ENCODE measurements around the gene SF3B2. TPM values are rescaled to one million over a fixed set of nuclear protein-coding genes. Genes with fewer than 3 reads are reported as not detected.

The SF3B2 gene
- total and polyA plus RNA-seq, 9 of the 15 experiments (the other 6 are each of a cell fraction or from before 2014, with no cell fraction given): 58.3 to 248 (median 157) TPM

DNA sequence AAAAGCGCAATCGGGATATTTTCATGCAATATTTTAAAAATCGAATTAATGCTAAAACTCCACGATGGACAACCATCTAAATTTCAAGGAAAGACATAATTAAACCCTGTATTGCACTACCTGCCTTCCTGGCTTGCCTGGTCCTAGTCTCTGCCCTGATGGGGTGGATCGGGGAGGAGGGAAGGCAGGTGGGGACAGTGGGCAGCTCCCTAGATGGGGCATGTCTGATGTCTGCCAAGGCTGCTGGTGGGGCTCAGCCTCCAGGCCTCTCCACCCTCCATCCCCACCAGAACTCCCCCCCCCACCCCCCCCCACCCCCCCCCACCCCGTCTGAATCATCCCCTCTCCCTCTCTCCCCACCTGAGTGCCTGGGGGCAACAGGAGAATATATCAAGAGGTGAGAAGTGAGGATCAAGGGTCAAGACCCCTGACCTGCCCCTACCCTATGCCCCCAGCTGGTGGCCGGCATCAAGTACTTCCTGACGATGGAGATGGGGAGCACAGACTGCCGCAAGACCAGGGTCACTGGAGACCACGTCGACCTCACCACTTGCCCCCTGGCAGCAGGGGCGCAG is 39.7 kb upstream of the SF3B2 start:
- no peaks in the 10 kb centered on the region for H3K9me3 ChIP-seq (replicated peaks; ENCODE audit: control insufficient read depth, insufficient read depth, low read depth, low read length)
- no peak overlapping the region for H3K4me3 ChIP-seq
- no peak overlapping the region for H3K27ac ChIP-seq (ENCODE audit: extremely low read depth, low read depth, low read length)
- peak overlapping the region in 1 of 2 experiments; percentile 62; a peak in 1 of 4 replicates for H3K9ac ChIP-seq (ENCODE audit: insufficient read depth in 1 of 2, low read depth in 2 of 2, low read length in 2 of 2)
- no peaks in the 10 kb centered on the region for H3K27me3 ChIP-seq (ENCODE audit: control insufficient read depth in 2 of 2, insufficient read depth in 2 of 2, low read length in 2 of 2)
- H3K9me1 ChIP-seq (ENCODE audit: control insufficient read depth, insufficient read depth, low read length): no peaks in the 10 kb centered on the region
- POLR2A ChIA-PET: interaction anchor here (0.6 to 2.2 kb wide), 6 partner anchors 8 to 407 kb away, joined by 3 to 9 read pairs (median 4); partner anchors contain the start of genes BANF1, CCDC85B and FOSL1
- no TSS peak for BruUV-seq (replicated peaks)
- H4K20me1 ChIP-seq (replicated peaks; ENCODE audit: control insufficient read depth, insufficient read depth, low read length): no peaks in the 10 kb centered on the region
- intact Hi-C loops (cut with micrococcal nuclease): no loop called here
- in situ Hi-C loops (cut with MboI): no loop called here
- H3K79me2 ChIP-seq (ENCODE audit: control insufficient read depth, insufficient read depth, low read length): no peaks in the 10 kb centered on the region
- ATAC-seq: no peak
- peak overlapping the region; percentile 49 for H3K4me2 ChIP-seq (ENCODE audit: insufficient read depth, low read length)
- no peak overlapping the region; the same call in 1 of the 2 replicates for H2AFZ ChIP-seq (ENCODE audit: low read depth, low read length)
- CTCF ChIA-PET (ENCODE audit: low intra/inter-chr PET ratio): no interaction called here
- TF ChIP-seq ZNF740 (CRISPR knock-in tag; IDR thresholded peaks at IDR 0.05) (peak; percentile 10; the same call in 1 of the 2 replicates), ZNF740 (tag; IDR thresholded peaks at IDR 0.05) (peak in 1 of 2 experiments; percentile 61; a peak in 2 of 4 replicates), ZNF589 (CRISPR knock-in tag; IDR thresholded peaks at IDR 0.05; ENCODE audit: low read depth) (no peak), TCF3 (CRISPR knock-in tag; IDR thresholded peaks at IDR 0.05) (no peak), NCOR1 (IDR thresholded peaks at IDR 0.05) (no peak), YY1 (IDR thresholded peaks at IDR 0.05; ENCODE audit: borderline replicate concordance in 1 of 3, control insufficient read depth in 1 of 3, extremely low read depth in 1 of 3, insufficient read depth in 3 of 3, insufficient read length in 1 of 3, insufficient replicate concordance in 2 of 3, low read depth in 1 of 3, low read length in 2 of 3) (no peak), SMARCE1 (IDR thresholded peaks at IDR 0.05) (no peak), ZC3H4 (CRISPR knock-in tag; IDR thresholded peaks at IDR 0.05; ENCODE audit: borderline replicate concordance) (no peak), DACH1 (IDR thresholded peaks at IDR 0.05; ENCODE audit: partially characterized antibody) (peak; percentile 20)
- TF ChIP-seq, protein P1, sequence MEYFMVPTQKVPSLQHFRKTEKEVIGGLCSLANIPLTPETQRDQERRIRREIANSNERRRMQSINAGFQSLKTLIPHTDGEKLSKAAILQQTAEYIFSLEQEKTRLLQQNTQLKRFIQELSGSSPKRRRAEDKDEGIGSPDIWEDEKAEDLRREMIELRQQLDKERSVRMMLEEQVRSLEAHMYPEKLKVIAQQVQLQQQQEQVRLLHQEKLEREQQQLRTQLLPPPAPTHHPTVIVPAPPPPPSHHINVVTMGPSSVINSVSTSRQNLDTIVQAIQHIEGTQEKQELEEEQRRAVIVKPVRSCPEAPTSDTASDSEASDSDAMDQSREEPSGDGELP (CRISPR knock-in tag; IDR thresholded peaks at IDR 0.05; ENCODE audit: borderline replicate concordance): 0 out of 2 replicates have a peak, but pooled peaks have one; percentile 32
- TF ChIP-seq, protein P2, sequence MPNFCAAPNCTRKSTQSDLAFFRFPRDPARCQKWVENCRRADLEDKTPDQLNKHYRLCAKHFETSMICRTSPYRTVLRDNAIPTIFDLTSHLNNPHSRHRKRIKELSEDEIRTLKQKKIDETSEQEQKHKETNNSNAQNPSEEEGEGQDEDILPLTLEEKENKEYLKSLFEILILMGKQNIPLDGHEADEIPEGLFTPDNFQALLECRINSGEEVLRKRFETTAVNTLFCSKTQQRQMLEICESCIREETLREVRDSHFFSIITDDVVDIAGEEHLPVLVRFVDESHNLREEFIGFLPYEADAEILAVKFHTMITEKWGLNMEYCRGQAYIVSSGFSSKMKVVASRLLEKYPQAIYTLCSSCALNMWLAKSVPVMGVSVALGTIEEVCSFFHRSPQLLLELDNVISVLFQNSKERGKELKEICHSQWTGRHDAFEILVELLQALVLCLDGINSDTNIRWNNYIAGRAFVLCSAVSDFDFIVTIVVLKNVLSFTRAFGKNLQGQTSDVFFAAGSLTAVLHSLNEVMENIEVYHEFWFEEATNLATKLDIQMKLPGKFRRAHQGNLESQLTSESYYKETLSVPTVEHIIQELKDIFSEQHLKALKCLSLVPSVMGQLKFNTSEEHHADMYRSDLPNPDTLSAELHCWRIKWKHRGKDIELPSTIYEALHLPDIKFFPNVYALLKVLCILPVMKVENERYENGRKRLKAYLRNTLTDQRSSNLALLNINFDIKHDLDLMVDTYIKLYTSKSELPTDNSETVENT (CRISPR knock-in tag; IDR thresholded peaks at IDR 0.05): no peak
- TF ChIP-seq, protein P3, sequence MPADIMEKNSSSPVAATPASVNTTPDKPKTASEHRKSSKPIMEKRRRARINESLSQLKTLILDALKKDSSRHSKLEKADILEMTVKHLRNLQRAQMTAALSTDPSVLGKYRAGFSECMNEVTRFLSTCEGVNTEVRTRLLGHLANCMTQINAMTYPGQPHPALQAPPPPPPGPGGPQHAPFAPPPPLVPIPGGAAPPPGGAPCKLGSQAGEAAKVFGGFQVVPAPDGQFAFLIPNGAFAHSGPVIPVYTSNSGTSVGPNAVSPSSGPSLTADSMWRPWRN (IDR thresholded peaks at IDR 0.05; ENCODE audit: low read depth): no peak
- DNase-seq (ENCODE audit: extremely low read depth in 1 of 4, low spot score in 3 of 4): no peak
- WGBS (ENCODE audit: insufficient coverage, low coverage, missing lambda C conversion rate): 44% methylated on average over 8 of the region's 12 CpGs
- no peaks in the 10 kb centered on the region for H3K36me3 ChIP-seq (ENCODE audit: control insufficient read depth, insufficient read depth, low read length)
- FAIRE-seq: no peak
- peaks cover 26 to 59% of the 10 kb centered on the region in 2 experiments for H3K4me1 ChIP-seq (replicated peaks in 1 of 2; ENCODE audit: control insufficient read depth in 2 of 2, insufficient read depth in 2 of 2, low read length in 2 of 2)

Measured in K562 (cell line).